HepG2 (cell line): ENCODE data around the gene HOXA4. TPM values are rescaled to one million over a fixed set of nuclear protein-coding genes. Genes with fewer than 3 reads are reported as not detected.

Experiments
- ATAC-seq: fragments of 200-7000 bp; cut with Tn5 transposase; 3 replicates; pipeline ENCODE4 v1.9.1; 2020; ENCODE audit warnings: mild to moderate bottlenecking, moderate library complexity
- BruUV-seq: library from RNA; stranded (reverse); fragments of 400-500 nt; replicated peaks from 2 replicates; lab custom pipeline; 2021; lab: Mats Ljungman, UMichigan
- CTCF ChIA-PET: fragments of 300-600 bp; formaldehyde crosslinking; extraction: SDS; loops from one replicate; lab custom pipeline; 2021; ENCODE audit warnings: low total read pairs, inconsistent platforms, low intra/inter-chr PET ratio; lab: Yijun Ruan, JAX
- POLR2A ChIA-PET: fragments of 350-600 bp; sonication (Branson Sonifier 250); formaldehyde crosslinking; loops from one replicate; lab custom pipeline; 2020; ENCODE audit warnings: antibody characterized with exemption, inconsistent platforms; lab: Yijun Ruan, JAX
- DNase-seq: peaks from one replicate; pipeline ENCODE4 v3.0.0-alpha.2; 2015; ENCODE audit warnings: low spot score
- FAIRE-seq: peaks from 3 replicates; lab custom pipeline; 2011; peaks lifted over from hg19 to GRCh38; lab: Jason Lieb, UNC
- H2AFZ ChIP-seq: one replicate; pipeline ENCODE4 v1.6.1; 2011; ENCODE audit warnings: low read length, inconsistent platforms
- H3K27ac ChIP-seq: fragments of 300-600 bp; 3 replicates; pipeline ENCODE4 v1.8.0; 2011; ENCODE audit warnings: mixed run types, mild to moderate bottlenecking, mixed read lengths, low read length, inconsistent platforms; ENCODE audit not compliant: insufficient read depth; ENCODE audit errors: extremely low read length
- H3K27me3 ChIP-seq, 2 experiments: fragments of 200-600 bp in 1 of 2; 2 replicates in 1 of 2; 3 replicates in 1 of 2; pipeline versions ENCODE4 v1.6.0 to v1.8.0; 2011; ENCODE audit warnings: low read length in 2 of 2, mild to moderate bottlenecking in 2 of 2, moderate library complexity in 2 of 2, inconsistent platforms in 1 of 2; ENCODE audit not compliant: insufficient read depth in 2 of 2, control insufficient read depth in 1 of 2
- H3K36me3 ChIP-seq, 2 experiments: fragments of 200-600 bp in 1 of 2; replicated peaks in 1 of 2; 2 replicates in 1 of 2; 3 replicates in 1 of 2; pipeline versions ENCODE4 v1.5.1 to v1.8.0; 2011; ENCODE audit warnings: low read length in 2 of 2, inconsistent platforms in 1 of 2; ENCODE audit not compliant: insufficient read depth in 2 of 2, control insufficient read depth in 1 of 2
- H3K4me1 ChIP-seq: 2 replicates; pipeline ENCODE4 v1.5.1; 2012; ENCODE audit warnings: low read length, inconsistent platforms; ENCODE audit not compliant: insufficient read depth
- H3K4me2 ChIP-seq: 2 replicates; pipeline ENCODE4 v1.6.0; 2011; ENCODE audit warnings: low read depth, low read length, inconsistent platforms
- H3K4me3 ChIP-seq, 3 experiments: fragments of 200-600 bp in 1 of 3; sonication (generic), shearing (Covaris generic) in 1 of 3; replicated peaks in 1 of 3; 2 replicates each; pipeline ENCODE4 v1.5.1; 2011 to 2016; ENCODE audit warnings: low read length in 3 of 3, inconsistent platforms in 2 of 3, low read depth in 2 of 3, mild to moderate bottlenecking in 2 of 3, control low read depth in 1 of 3, mixed read lengths in 1 of 3; ENCODE audit not compliant: insufficient read depth in 1 of 3
- H3K79me2 ChIP-seq: one replicate; pipeline ENCODE4 v1.6.1; 2011; ENCODE audit warnings: low read length, inconsistent platforms; ENCODE audit not compliant: insufficient read depth
- H3K9ac ChIP-seq: 2 replicates; pipeline ENCODE4 v1.6.0; 2011; ENCODE audit warnings: mild to moderate bottlenecking, low read depth, low read length, inconsistent platforms; ENCODE audit not compliant: insufficient read depth
- H3K9me3 ChIP-seq: 2 replicates; pipeline ENCODE4 v1.5.1; 2012; ENCODE audit warnings: mild to moderate bottlenecking, low read length
- H4K20me1 ChIP-seq: 2 replicates; pipeline ENCODE4 v1.6.0; 2011; ENCODE audit warnings: inconsistent platforms, mild to moderate bottlenecking, low read length, moderate library complexity; ENCODE audit not compliant: insufficient read depth
- ATRX ChIP-seq: sonication (generic); formaldehyde crosslinking; IDR thresholded peaks from 2 replicates; pipeline ENCODE4 v1.4.0; 2020; ENCODE audit warnings: missing genetic modification reagents, borderline replicate concordance
- FOXC1 ChIP-seq: sonication (generic); formaldehyde crosslinking; IDR thresholded peaks from 2 replicates; pipeline ENCODE4 v1.8.0; 2022; ENCODE audit warnings: mild to moderate bottlenecking, missing genetic modification reagents, borderline replicate concordance
- HDAC1 ChIP-seq: sonication (generic); formaldehyde crosslinking; IDR thresholded peaks from 2 replicates; pipeline ENCODE4 v1.5.1; 2020; ENCODE audit warnings: mild to moderate bottlenecking, missing genetic modification reagents
- HNRNPLL ChIP-seq: fragments of 200-400 bp; formaldehyde crosslinking; IDR thresholded peaks from 2 replicates; pipeline ENCODE4 v1.6.1; 2017; ENCODE audit warnings: mild to moderate bottlenecking, low read depth, low read length; ENCODE audit not compliant: poor library complexity, severe bottlenecking
- KLF16 ChIP-seq, 2 experiments: sonication (generic) in 1 of 2; formaldehyde crosslinking in 1 of 2; IDR thresholded peaks; 2 replicates each; pipeline versions ENCODE4 v1.6.1 to v1.8.0; 2016 to 2023; ENCODE audit warnings: missing genetic modification reagents in 2 of 2, missing compliant biosample characterization in 1 of 2
- MED13 ChIP-seq: sonication (generic); formaldehyde crosslinking; IDR thresholded peaks from 2 replicates; pipeline ENCODE4 v1.5.0; 2020; ENCODE audit warnings: missing genetic modification reagents
- SIN3A ChIP-seq: IDR thresholded peaks from 2 replicates; pipeline ENCODE4 v1.6.1; 2011; ENCODE audit warnings: low read depth, mild to moderate bottlenecking, control low read depth, low read length, borderline replicate concordance
- SNAI1 ChIP-seq: sonication (generic); formaldehyde crosslinking; IDR thresholded peaks from 2 replicates; pipeline ENCODE4 v1.5.0; 2020; ENCODE audit warnings: mild to moderate bottlenecking, missing genetic modification reagents, borderline replicate concordance
- YY1 ChIP-seq: IDR thresholded peaks from 2 replicates; pipeline ENCODE4 v1.6.1; 2011; ENCODE audit warnings: low read length, low read depth, moderate library complexity, mild to moderate bottlenecking; ENCODE audit not compliant: insufficient read depth, insufficient replicate concordance
- ZNF468 ChIP-seq: sonication (generic); formaldehyde crosslinking; IDR thresholded peaks from 2 replicates; pipeline ENCODE4 v1.8.0; 2022; ENCODE audit warnings: mild to moderate bottlenecking, moderate library complexity, missing genetic modification reagents
- ZNF605 ChIP-seq: sonication (generic); formaldehyde crosslinking; IDR thresholded peaks from 2 replicates; pipeline ENCODE4 v1.8.0; 2022; ENCODE audit warnings: mild to moderate bottlenecking, missing genetic modification reagents
- ZNF737 ChIP-seq: sonication (generic); formaldehyde crosslinking; IDR thresholded peaks from 2 replicates; pipeline ENCODE4 v1.5.0; 2020; ENCODE audit warnings: missing genetic modification reagents, mild to moderate bottlenecking, borderline replicate concordance
- WGBS: methylation state at CpG from one replicate; pipeline ENCODE4 v1.1.6; 2017; ENCODE audit warnings: low lambda C conversion rate; 5-methylcytosine and 5-hydroxymethylcytosine counted together
- in situ Hi-C: cut with HindIII; loops from 2 replicates; pipeline ENCODE4 v1.10.0; 2017; ENCODE audit warnings: low pct_unique_long_range_greater_than_20kb; ENCODE audit not compliant: extremely low pct_ligation_motif_present
- intact Hi-C: fragments of 100-400 bp; cut with micrococcal nuclease; formaldehyde crosslinking; loops from one replicate; pipeline ENCODE4 v1.10.0; 2022; ENCODE audit not compliant: unreplicated experiment
- polyA plus RNA-seq, 8 experiments: library from polyadenylated mRNA; depleted of rRNA in 3 of 8; stranded (reverse) in 7 of 8; unstranded in 1 of 8; fragments of >200 nt; fragmentation: Illumina TruSeq in 4 of 8; extraction: Trizol in 4 of 8; gene quantifications; 2 replicates each; pipeline versions ENCODE4 v1.2.1 to v1.2.3, GENCODE V29; 2011 to 2016; ENCODE audit warnings: low read depth in 4 of 8, missing spikeins in 1 of 8, mixed read lengths in 1 of 8; ENCODE audit not compliant: insufficient read depth in 1 of 8
- total RNA-seq, 5 experiments: library from RNA; depleted of rRNA; stranded (reverse); fragments of >200 nt; fragmentation: Illumina TruSeq; extraction: Trizol; gene quantifications; 2 replicates each; pipeline ENCODE4 v1.2.3, GENCODE V29; 2016; ENCODE audit warnings: low read depth in 1 of 5
- TF ChIP-seq, protein P1 (sequence below): sonication (generic); formaldehyde crosslinking; IDR thresholded peaks from 2 replicates; pipeline ENCODE4 v1.4.0; 2020; ENCODE audit warnings: missing genetic modification reagents, borderline replicate concordance
- TF ChIP-seq, protein P2 (sequence below), 2 experiments: fragments of 450-650 bp in 1 of 2; sonication (generic) in 1 of 2; formaldehyde crosslinking; IDR thresholded peaks; 2 replicates each; pipeline versions ENCODE4 v1.5.0 to v1.8.0; 2020 to 2022; ENCODE audit warnings: mild to moderate bottlenecking in 1 of 2, missing genetic modification reagents in 1 of 2
- TF ChIP-seq, protein P3 (sequence below): sonication (generic); formaldehyde crosslinking; IDR thresholded peaks from 2 replicates; pipeline ENCODE4 v1.4.0; 2020; ENCODE audit warnings: low read depth, missing genetic modification reagents

HOXA4 gene
- total and polyA plus RNA-seq, 2 of the 13 experiments (the other 11 are each of a cell fraction or from before 2014, with no cell fraction given): 2.4 to 5.4 TPM

DNA sequence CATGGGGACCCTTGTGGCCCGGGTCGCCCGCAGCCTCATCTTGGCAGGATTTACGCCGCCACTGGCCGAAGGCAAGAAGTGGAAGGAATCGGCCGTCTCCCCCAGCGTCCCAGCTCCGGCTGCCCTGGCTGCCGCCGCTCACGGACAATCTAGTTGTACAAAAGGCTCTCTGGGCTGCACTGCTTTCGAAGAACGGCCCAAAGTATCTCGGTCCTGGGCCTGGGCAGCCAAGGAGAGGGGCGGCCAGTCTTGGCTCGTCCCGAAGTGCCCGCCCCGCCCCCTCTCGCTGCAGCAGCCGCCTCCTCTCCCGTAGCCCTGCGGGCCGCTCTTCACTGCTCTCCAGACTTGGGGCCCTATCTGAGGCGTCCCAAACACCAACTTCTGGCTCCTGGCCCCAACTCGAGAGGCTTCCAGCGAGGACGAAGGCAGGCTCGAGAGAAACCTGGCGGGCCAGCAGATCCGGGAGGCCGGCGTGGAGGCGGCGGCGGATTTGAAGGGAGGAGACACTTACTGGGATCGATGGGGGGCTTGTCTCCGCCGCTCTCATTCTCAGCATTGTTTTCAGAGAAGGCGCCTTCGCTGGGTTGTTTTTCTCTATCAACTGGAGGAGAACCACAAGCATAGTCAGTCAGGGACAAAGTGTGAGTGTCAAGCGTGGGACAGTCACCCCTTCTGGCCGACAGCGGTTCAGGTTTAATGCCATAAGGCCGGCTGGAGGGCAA, 34.0 kb upstream of the HOXA4 start:
- no peak for DNase-seq
- Histone ChIP-seq H3K9ac (no peak overlapping the region), H3K79me2 (no peaks in the 10 kb centered on the region), H2AFZ (no peak overlapping the region), H3K27me3 (peaks cover 2 to 45% of the 10 kb centered on the region in 2 experiments), H3K4me2 (peak overlapping the region; percentile 55; the same call in 1 of the 2 replicates), H4K20me1 (no peaks in the 10 kb centered on the region), H3K4me1 (0 out of 2 replicates have a peak, but pooled peaks cover 4% of the 10 kb centered on the region), H3K27ac (no peak overlapping the region), H3K9me3 (no peaks in the 10 kb centered on the region), H3K36me3 (no peaks in the 10 kb centered on the region), H3K4me3 (peak overlapping the region in 2 of 3 experiments; percentile 44 to 63; a peak in 3 of 6 replicates)
- no TSS peak for BruUV-seq
- WGBS: 59% methylated on average over 33 of the region's 47 CpGs
- intact Hi-C loops: loop anchor here (5.0 kb wide), 1 partner anchor 482 kb away; no protein-coding TSS in a partner anchor
- in situ Hi-C loops: loop anchor here (25.0 kb wide), 1 partner anchor 1077 kb away; no protein-coding TSS in a partner anchor
- POLR2A ChIA-PET: no interaction called here
- CTCF ChIA-PET: no interaction called here
- ATAC-seq: peak; percentile 19; the same call in 2 of the 3 replicates
- no peak for FAIRE-seq
- TF ChIP-seq, protein P1, sequence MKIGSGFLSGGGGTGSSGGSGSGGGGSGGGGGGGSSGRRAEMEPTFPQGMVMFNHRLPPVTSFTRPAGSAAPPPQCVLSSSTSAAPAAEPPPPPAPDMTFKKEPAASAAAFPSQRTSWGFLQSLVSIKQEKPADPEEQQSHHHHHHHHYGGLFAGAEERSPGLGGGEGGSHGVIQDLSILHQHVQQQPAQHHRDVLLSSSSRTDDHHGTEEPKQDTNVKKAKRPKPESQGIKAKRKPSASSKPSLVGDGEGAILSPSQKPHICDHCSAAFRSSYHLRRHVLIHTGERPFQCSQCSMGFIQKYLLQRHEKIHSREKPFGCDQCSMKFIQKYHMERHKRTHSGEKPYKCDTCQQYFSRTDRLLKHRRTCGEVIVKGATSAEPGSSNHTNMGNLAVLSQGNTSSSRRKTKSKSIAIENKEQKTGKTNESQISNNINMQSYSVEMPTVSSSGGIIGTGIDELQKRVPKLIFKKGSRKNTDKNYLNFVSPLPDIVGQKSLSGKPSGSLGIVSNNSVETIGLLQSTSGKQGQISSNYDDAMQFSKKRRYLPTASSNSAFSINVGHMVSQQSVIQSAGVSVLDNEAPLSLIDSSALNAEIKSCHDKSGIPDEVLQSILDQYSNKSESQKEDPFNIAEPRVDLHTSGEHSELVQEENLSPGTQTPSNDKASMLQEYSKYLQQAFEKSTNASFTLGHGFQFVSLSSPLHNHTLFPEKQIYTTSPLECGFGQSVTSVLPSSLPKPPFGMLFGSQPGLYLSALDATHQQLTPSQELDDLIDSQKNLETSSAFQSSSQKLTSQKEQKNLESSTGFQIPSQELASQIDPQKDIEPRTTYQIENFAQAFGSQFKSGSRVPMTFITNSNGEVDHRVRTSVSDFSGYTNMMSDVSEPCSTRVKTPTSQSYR: no peak
- TF ChIP-seq SIN3A: no peak
- no peak for TF ChIP-seq ATRX (CRISPR knock-in tag)
- no peak for TF ChIP-seq KLF16 (CRISPR knock-in tag; IDR thresholded peaks at IDR 0.05)
- peak; percentile 18 for TF ChIP-seq HNRNPLL
- no peak for TF ChIP-seq SNAI1
- no peak for TF ChIP-seq ZNF605
- TF ChIP-seq, protein P2, sequence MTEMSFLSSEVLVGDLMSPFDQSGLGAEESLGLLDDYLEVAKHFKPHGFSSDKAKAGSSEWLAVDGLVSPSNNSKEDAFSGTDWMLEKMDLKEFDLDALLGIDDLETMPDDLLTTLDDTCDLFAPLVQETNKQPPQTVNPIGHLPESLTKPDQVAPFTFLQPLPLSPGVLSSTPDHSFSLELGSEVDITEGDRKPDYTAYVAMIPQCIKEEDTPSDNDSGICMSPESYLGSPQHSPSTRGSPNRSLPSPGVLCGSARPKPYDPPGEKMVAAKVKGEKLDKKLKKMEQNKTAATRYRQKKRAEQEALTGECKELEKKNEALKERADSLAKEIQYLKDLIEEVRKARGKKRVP (CRISPR knock-in tag; IDR thresholded peaks at IDR 0.05): no peak
- no peak for TF ChIP-seq YY1
- no peak for TF ChIP-seq ZNF468 (CRISPR knock-in tag)
- TF ChIP-seq FOXC1 (CRISPR knock-in tag): no peak
- TF ChIP-seq, protein P3, sequence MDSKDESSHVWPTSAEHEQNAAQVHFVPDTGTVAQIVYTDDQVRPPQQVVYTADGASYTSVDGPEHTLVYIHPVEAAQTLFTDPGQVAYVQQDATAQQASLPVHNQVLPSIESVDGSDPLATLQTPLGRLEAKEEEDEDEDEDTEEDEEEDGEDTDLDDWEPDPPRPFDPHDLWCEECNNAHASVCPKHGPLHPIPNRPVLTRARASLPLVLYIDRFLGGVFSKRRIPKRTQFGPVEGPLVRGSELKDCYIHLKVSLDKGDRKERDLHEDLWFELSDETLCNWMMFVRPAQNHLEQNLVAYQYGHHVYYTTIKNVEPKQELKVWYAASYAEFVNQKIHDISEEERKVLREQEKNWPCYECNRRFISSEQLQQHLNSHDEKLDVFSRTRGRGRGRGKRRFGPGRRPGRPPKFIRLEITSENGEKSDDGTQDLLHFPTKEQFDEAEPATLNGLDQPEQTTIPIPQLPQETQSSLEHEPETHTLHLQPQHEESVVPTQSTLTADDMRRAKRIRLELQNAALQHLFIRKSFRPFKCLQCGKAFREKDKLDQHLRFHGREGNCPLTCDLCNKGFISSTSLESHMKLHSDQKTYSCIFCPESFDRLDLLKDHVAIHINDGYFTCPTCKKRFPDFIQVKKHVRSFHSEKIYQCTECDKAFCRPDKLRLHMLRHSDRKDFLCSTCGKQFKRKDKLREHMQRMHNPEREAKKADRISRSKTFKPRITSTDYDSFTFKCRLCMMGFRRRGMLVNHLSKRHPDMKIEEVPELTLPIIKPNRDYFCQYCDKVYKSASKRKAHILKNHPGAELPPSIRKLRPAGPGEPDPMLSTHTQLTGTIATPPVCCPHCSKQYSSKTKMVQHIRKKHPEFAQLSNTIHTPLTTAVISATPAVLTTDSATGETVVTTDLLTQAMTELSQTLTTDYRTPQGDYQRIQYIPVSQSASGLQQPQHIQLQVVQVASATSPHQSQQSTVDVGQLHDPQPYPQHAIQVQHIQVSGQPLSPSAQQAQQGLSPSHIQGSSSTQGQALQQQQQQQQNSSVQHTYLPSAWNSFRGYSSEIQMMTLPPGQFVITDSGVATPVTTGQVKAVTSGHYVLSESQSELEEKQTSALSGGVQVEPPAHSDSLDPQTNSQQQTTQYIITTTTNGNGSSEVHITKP (CRISPR knock-in tag): no peak
- no peak for TF ChIP-seq ZNF737 (CRISPR knock-in tag)
- TF ChIP-seq HDAC1 (CRISPR knock-in tag): no peak
- TF ChIP-seq MED13 (CRISPR knock-in tag): no peak
